ENCODE data around the gene STARD9. TPM values are rescaled to one million over a fixed set of nuclear protein-coding genes. Genes with fewer than 3 reads are reported as not detected.
"Not testable (repeated sequence)": the region's sequence is repeated elsewhere in the genome, so short reads cannot be mapped to it uniquely, and the experiment has no call there.

The STARD9 gene
- total and polyA plus RNA-seq, 3 experiments from 2014 or later, result 1.3 to 7.6 (median 6.5) TPM

GRCh38 chr15:42680142-42680482 is 104.7 kb downstream of the STARD9 start:
- H3K4me3 Mint-ChIP-seq; H3K27ac ChIP-seq (ENCODE audit: low read depth, low read length); POLR2A ChIA-PET; H3K9me3 Mint-ChIP-seq; H3K27ac Mint-ChIP-seq; H3K4me1 ChIP-seq (ENCODE audit: insufficient read depth, low read length); DNase-seq; H3K9me3 ChIP-seq (ENCODE audit: low read length); H3K36me3 ChIP-seq (ENCODE audit: insufficient read depth, low read length); H3K27me3 Mint-ChIP-seq; H3K4me1 Mint-ChIP-seq; H3K4me3 ChIP-seq (ENCODE audit: low read length); H3K27me3 ChIP-seq (ENCODE audit: insufficient read depth, low read length, poor library complexity, severe bottlenecking): not testable (repeated sequence)
- CTCF ChIA-PET, result interaction anchor here (1.1 kb wide), 1 partner anchor 12 kb away, joined by 3 read pairs; no protein-coding TSS in a partner anchor
- peaks cover 4 to 74% (median 18%) of the 10 kb centered on the region in 3 donors for H3K36me3 Mint-ChIP-seq

- ChIA-PET CTCF (interaction anchor here (1.1 kb wide), 1 partner anchor 13 kb away, joined by 3 read pairs; no protein-coding TSS in a partner anchor), POLR2A (no interaction called here)
- Mint-ChIP-seq H3K36me3 (peaks cover 4 to 67% (median 18%) of the 10 kb centered on the region in 3 donors), H3K27me3 (no peaks in the 10 kb centered on the region), H3K9me3 (no peaks in the 10 kb centered on the region), H3K4me1 (no peaks in the 10 kb centered on the region), H3K27ac (no peak overlapping the region), H3K4me3 (no peak overlapping the region)
- H3K27me3 ChIP-seq (ENCODE audit: insufficient read depth, low read length, poor library complexity, severe bottlenecking), result no peaks in the 10 kb centered on the region
- H3K36me3 ChIP-seq (ENCODE audit: insufficient read depth, low read length), result no peaks in the 10 kb centered on the region
- H3K4me3 ChIP-seq (ENCODE audit: low read length), result no peak overlapping the region
- no peaks in the 10 kb centered on the region for H3K4me1 ChIP-seq (ENCODE audit: insufficient read depth, low read length)
- no peak for DNase-seq
- H3K27ac ChIP-seq (ENCODE audit: low read depth, low read length), result no peak overlapping the region
- H3K9me3 ChIP-seq (ENCODE audit: low read length), result no peaks in the 10 kb centered on the region
These were observed 105.7 kb downstream of the STARD9 start for GRCh38 chr15:42681119-42681518.

- peaks cover 4 to 50% (median 12%) of the 10 kb centered on the region in 3 donors for H3K36me3 Mint-ChIP-seq
- DNase-seq, result no peak
- H3K4me1 Mint-ChIP-seq, result peaks cover under 1 to 11% (median 4%) of the 10 kb centered on the region in 3 donors
- CTCF ChIA-PET, result no interaction called here
- H3K4me3 Mint-ChIP-seq, result no peak overlapping the region
- Histone ChIP-seq H3K27ac (ENCODE audit: low read depth, low read length) (no peak overlapping the region), H3K4me3 (ENCODE audit: low read length) (no peak overlapping the region), H3K9me3 (ENCODE audit: low read length) (no peaks in the 10 kb centered on the region), H3K36me3 (ENCODE audit: insufficient read depth, low read length) (no peaks in the 10 kb centered on the region), H3K27me3 (ENCODE audit: insufficient read depth, low read length, poor library complexity, severe bottlenecking) (no peaks in the 10 kb centered on the region), H3K4me1 (ENCODE audit: insufficient read depth, low read length) (no peaks in the 10 kb centered on the region)
- POLR2A ChIA-PET, result no interaction called here
- no peaks in the 10 kb centered on the region for H3K9me3 Mint-ChIP-seq
- H3K27me3 Mint-ChIP-seq, result no peaks in the 10 kb centered on the region
- peak overlapping the region in 1 of 8 donors; percentile 81 for H3K27ac Mint-ChIP-seq
These were observed 110.9 kb downstream of the STARD9 start for GRCh38 chr15:42686281-42686680.

- H3K27ac Mint-ChIP-seq, result peak overlapping the region in 1 of 8 donors; percentile 89
- no peak overlapping the region for H3K4me3 ChIP-seq (ENCODE audit: low read length)
- H3K4me3 Mint-ChIP-seq, result no peak overlapping the region
- no peaks in the 10 kb centered on the region for H3K36me3 ChIP-seq (ENCODE audit: insufficient read depth, low read length)
- ChIA-PET CTCF (no interaction called here), POLR2A (no interaction called here)
- H3K4me1 ChIP-seq (ENCODE audit: insufficient read depth, low read length), result no peaks in the 10 kb centered on the region
- H3K4me1 Mint-ChIP-seq, result peaks cover 5 to 14% (median 8%) of the 10 kb centered on the region in 3 donors
- no peaks in the 10 kb centered on the region for H3K9me3 Mint-ChIP-seq
- no peaks in the 10 kb centered on the region for H3K27me3 Mint-ChIP-seq
- DNase-seq, result no peak
- H3K27me3 ChIP-seq (ENCODE audit: insufficient read depth, low read length, poor library complexity, severe bottlenecking), result no peaks in the 10 kb centered on the region
- no peaks in the 10 kb centered on the region for H3K9me3 ChIP-seq (ENCODE audit: low read length)
- H3K27ac ChIP-seq (ENCODE audit: low read depth, low read length), result no peak overlapping the region
- H3K36me3 Mint-ChIP-seq, result peaks cover 4 to 41% (median 7%) of the 10 kb centered on the region in 3 donors
These were observed 112.3 kb downstream of the STARD9 start for GRCh38 chr15:42687740-42688139.

GRCh38 chr15:42688301-42688700 is 112.9 kb downstream of the STARD9 start:
- Mint-ChIP-seq H3K27me3 (no peaks in the 10 kb centered on the region), H3K4me3 (no peak overlapping the region), H3K9me3 (no peaks in the 10 kb centered on the region), H3K4me1 (peaks cover 5 to 14% (median 8%) of the 10 kb centered on the region in 3 donors), H3K27ac (peak overlapping the region in 1 of 8 donors; percentile 89), H3K36me3 (peaks cover 4 to 36% (median 4%) of the 10 kb centered on the region in 3 donors)
- H3K27me3 ChIP-seq (ENCODE audit: insufficient read depth, low read length, poor library complexity, severe bottlenecking), result no peaks in the 10 kb centered on the region
- H3K9me3 ChIP-seq (ENCODE audit: low read length), result no peaks in the 10 kb centered on the region
- POLR2A ChIA-PET, result no interaction called here
- no peaks in the 10 kb centered on the region for H3K4me1 ChIP-seq (ENCODE audit: insufficient read depth, low read length)
- H3K4me3 ChIP-seq (ENCODE audit: low read length), result no peak overlapping the region
- no peak overlapping the region for H3K27ac ChIP-seq (ENCODE audit: low read depth, low read length)
- CTCF ChIA-PET, result no interaction called here
- no peaks in the 10 kb centered on the region for H3K36me3 ChIP-seq (ENCODE audit: insufficient read depth, low read length)
- no peak for DNase-seq

- H3K4me3 ChIP-seq (ENCODE audit: low read length), result no peak overlapping the region
- CTCF ChIA-PET, result no interaction called here
- POLR2A ChIA-PET, result no interaction called here
- H3K27me3 ChIP-seq (ENCODE audit: insufficient read depth, low read length, poor library complexity, severe bottlenecking), result no peaks in the 10 kb centered on the region
- DNase-seq, result no peak
- no peak overlapping the region for H3K4me3 Mint-ChIP-seq
- H3K4me1 ChIP-seq (ENCODE audit: insufficient read depth, low read length), result no peaks in the 10 kb centered on the region
- no peaks in the 10 kb centered on the region for H3K36me3 ChIP-seq (ENCODE audit: insufficient read depth, low read length)
- no peaks in the 10 kb centered on the region for H3K9me3 ChIP-seq (ENCODE audit: low read length)
- H3K9me3 Mint-ChIP-seq, result no peaks in the 10 kb centered on the region
- H3K27ac ChIP-seq (ENCODE audit: low read depth, low read length), result no peak overlapping the region
- peak overlapping the region in 5 of 8 donors; percentile 10 to 86 (median 35) for H3K27ac Mint-ChIP-seq
- H3K4me1 Mint-ChIP-seq, result peaks cover 5 to 14% (median 8%) of the 10 kb centered on the region in 3 donors
- peaks cover 0 to 29% (median 2%) of the 10 kb centered on the region in 3 donors for H3K36me3 Mint-ChIP-seq
- no peaks in the 10 kb centered on the region for H3K27me3 Mint-ChIP-seq
These were observed 115.9 kb downstream of the STARD9 start for GRCh38 chr15:42691308-42691707.

GRCh38 chr15:42691770-42692169 is 116.4 kb downstream of the STARD9 start:
- H3K27ac ChIP-seq (ENCODE audit: low read depth, low read length), result no peak overlapping the region
- peak overlapping the region in 3 of 8 donors; percentile 17 to 37 (median 35) for H3K27ac Mint-ChIP-seq
- no peaks in the 10 kb centered on the region for H3K27me3 Mint-ChIP-seq
- peaks cover 5 to 14% (median 8%) of the 10 kb centered on the region in 3 donors for H3K4me1 Mint-ChIP-seq
- H3K36me3 Mint-ChIP-seq, result peaks cover 0 to 28% (median 5%) of the 10 kb centered on the region in 3 donors
- H3K36me3 ChIP-seq (ENCODE audit: insufficient read depth, low read length), result no peaks in the 10 kb centered on the region
- no peaks in the 10 kb centered on the region for H3K27me3 ChIP-seq (ENCODE audit: insufficient read depth, low read length, poor library complexity, severe bottlenecking)
- no peak for DNase-seq
- no peaks in the 10 kb centered on the region for H3K9me3 Mint-ChIP-seq
- CTCF ChIA-PET, result no interaction called here
- H3K4me1 ChIP-seq (ENCODE audit: insufficient read depth, low read length), result no peaks in the 10 kb centered on the region
- POLR2A ChIA-PET, result no interaction called here
- H3K4me3 Mint-ChIP-seq, result no peak overlapping the region
- no peak overlapping the region for H3K4me3 ChIP-seq (ENCODE audit: low read length)
- no peaks in the 10 kb centered on the region for H3K9me3 ChIP-seq (ENCODE audit: low read length)

GRCh38 chr15:42692536-42692935 is 117.1 kb downstream of the STARD9 start:
- Histone ChIP-seq H3K4me3 (ENCODE audit: low read length) (no peak overlapping the region), H3K9me3 (ENCODE audit: low read length) (no peaks in the 10 kb centered on the region), H3K27ac (ENCODE audit: low read depth, low read length) (no peak overlapping the region), H3K4me1 (ENCODE audit: insufficient read depth, low read length) (no peaks in the 10 kb centered on the region), H3K27me3 (ENCODE audit: insufficient read depth, low read length, poor library complexity, severe bottlenecking) (no peaks in the 10 kb centered on the region), H3K36me3 (ENCODE audit: insufficient read depth, low read length) (no peaks in the 10 kb centered on the region)
- no peaks in the 10 kb centered on the region for H3K9me3 Mint-ChIP-seq
- H3K4me1 Mint-ChIP-seq, result peaks cover 5 to 14% (median 8%) of the 10 kb centered on the region in 3 donors
- ChIA-PET CTCF (interaction anchor here (1.6 kb wide), 1 partner anchor 10 kb away, joined by 3 read pairs; no protein-coding TSS in a partner anchor), POLR2A (no interaction called here)
- H3K27me3 Mint-ChIP-seq, result no peaks in the 10 kb centered on the region
- H3K4me3 Mint-ChIP-seq, result no peak overlapping the region
- peaks cover 0 to 23% (median 5%) of the 10 kb centered on the region in 3 donors for H3K36me3 Mint-ChIP-seq
- H3K27ac Mint-ChIP-seq, result no peak overlapping the region
- no peak for DNase-seq
